Neuronal stem cell (in vitro differentiated cells): ENCODE data around the gene SLC25A53.

Source experiments
- DNase-seq: peaks from one replicate; pipeline ENCODE4 v3.0.0-alpha.2; 2013; ENCODE audit warnings: low spot score
- H2AFZ ChIP-seq: one replicate; pipeline ENCODE4 v1.6.1; 2013; ENCODE audit warnings: mild to moderate bottlenecking, low read length, inconsistent platforms
- H2AK5ac ChIP-seq: 2 replicates; pipeline ENCODE4 v1.6.1; 2013; ENCODE audit warnings: low read depth, mild to moderate bottlenecking, inconsistent platforms, low read length, moderate library complexity, mixed read lengths
- H2BK120ac ChIP-seq: 2 replicates; pipeline ENCODE4 v1.6.1; 2013; ENCODE audit warnings: low read depth, mild to moderate bottlenecking, inconsistent platforms, low read length, moderate library complexity, mixed read lengths
- H2BK12ac ChIP-seq: one replicate; pipeline ENCODE4 v1.6.1; 2013; ENCODE audit warnings: low read length, inconsistent platforms
- H2BK15ac ChIP-seq: 2 replicates; pipeline ENCODE4 v1.6.1; 2013; ENCODE audit warnings: mild to moderate bottlenecking, low read length, inconsistent platforms, mixed read lengths
- H2BK5ac ChIP-seq: one replicate; pipeline ENCODE4 v1.6.1; 2013; ENCODE audit warnings: inconsistent platforms, mild to moderate bottlenecking, low read length, moderate library complexity
- H3K14ac ChIP-seq: one replicate; pipeline ENCODE4 v1.6.1; 2013; ENCODE audit warnings: low read length, inconsistent platforms
- H3K18ac ChIP-seq: 2 replicates; pipeline ENCODE4 v1.6.1; 2013; ENCODE audit warnings: low read length, inconsistent platforms
- H3K23ac ChIP-seq: 2 replicates; pipeline ENCODE4 v1.6.1; 2013; ENCODE audit warnings: low read depth, mild to moderate bottlenecking, mixed read lengths, low read length, inconsistent platforms; ENCODE audit not compliant: poor library complexity
- H3K27ac ChIP-seq: replicated peaks from 3 replicates; pipeline ENCODE4 v1.5.1; 2013; ENCODE audit warnings: low read length, inconsistent platforms
- H3K27me3 ChIP-seq, 3 experiments: 2 replicates each; pipeline ENCODE4 v1.6.1; 2013; ENCODE audit warnings: low read length in 3 of 3, mild to moderate bottlenecking in 2 of 3, inconsistent platforms in 1 of 3, low read depth in 1 of 3, mixed read lengths in 1 of 3, moderate library complexity in 1 of 3; ENCODE audit not compliant: control insufficient read depth in 3 of 3, insufficient read depth in 3 of 3
- H3K36me3 ChIP-seq, 2 donors: replicated peaks in 1 of 2; 2 replicates each; pipeline ENCODE4 v1.6.1; 2013; ENCODE audit warnings: low read length in 2 of 2; ENCODE audit not compliant: control insufficient read depth in 2 of 2, insufficient read depth in 2 of 2
- H3K4ac ChIP-seq: 2 replicates; pipeline ENCODE4 v1.6.1; 2013; ENCODE audit warnings: inconsistent platforms, mild to moderate bottlenecking, low read length, moderate library complexity
- H3K4me1 ChIP-seq, 2 donors: 1 replicate in 1 of 2; 2 replicates in 1 of 2; pipeline ENCODE4 v1.6.1; 2013; ENCODE audit warnings: low read length in 2 of 2, low read depth in 1 of 2; ENCODE audit not compliant: control insufficient read depth in 2 of 2, insufficient read depth in 1 of 2
- H3K4me2 ChIP-seq: one replicate; pipeline ENCODE4 v1.6.1; 2013; ENCODE audit warnings: mild to moderate bottlenecking, low read length, inconsistent platforms; ENCODE audit not compliant: insufficient read depth, poor library complexity, severe bottlenecking
- H3K4me3 ChIP-seq, 2 donors: 2 replicates each; pipeline ENCODE4 v1.5.1; 2013; ENCODE audit warnings: low read length in 2 of 2, mild to moderate bottlenecking in 2 of 2, inconsistent platforms in 1 of 2, moderate library complexity in 1 of 2
- H3K79me1 ChIP-seq: one replicate; pipeline ENCODE4 v1.6.1; 2013; ENCODE audit warnings: low read depth, mild to moderate bottlenecking, inconsistent platforms, low read length, moderate library complexity
- H3K9ac ChIP-seq: one replicate; pipeline ENCODE4 v1.6.1; 2013; ENCODE audit warnings: mild to moderate bottlenecking, low read depth, low read length, inconsistent platforms; ENCODE audit not compliant: poor library complexity
- H3K9me3 ChIP-seq, 2 donors: replicated peaks in 1 of 2; 2 replicates each; pipeline versions ENCODE3 to v1.6.1; 2013; ENCODE audit warnings: low read length in 2 of 2, mild to moderate bottlenecking in 2 of 2, inconsistent platforms in 1 of 2, low read depth in 1 of 2, mixed read lengths in 1 of 2, moderate library complexity in 1 of 2; ENCODE audit not compliant: control insufficient read depth in 2 of 2, insufficient read depth in 1 of 2
- H4K8ac ChIP-seq: one replicate; pipeline ENCODE4 v1.6.1; 2013; ENCODE audit warnings: low read depth, mild to moderate bottlenecking, inconsistent platforms, low read length, moderate library complexity
- H4K91ac ChIP-seq: one replicate; pipeline ENCODE4 v1.6.1; 2013; ENCODE audit warnings: low read length, low read depth, mild to moderate bottlenecking, inconsistent platforms; ENCODE audit not compliant: poor library complexity
- WGBS, 2 donors: extraction: QIAGEN DNeasy Blood & Tissue Kit; methylation state at CpG; one replicate each; pipeline ENCODE4 v1.1.7; 2013; ENCODE audit warnings: missing lambda C conversion rate in 2 of 2, mixed read lengths in 1 of 2; ENCODE audit not compliant: insufficient read length in 2 of 2, insufficient replicate concordance in 1 of 2; ENCODE audit errors: extremely low coverage in 2 of 2; 5-methylcytosine and 5-hydroxymethylcytosine counted together

The SLC25A53 gene

GRCh38 chrX:104098151-104098808, 58.5 kb downstream of the SLC25A53 start:
- no peak overlapping the region for H3K27ac ChIP-seq
- H2AFZ ChIP-seq = no peak overlapping the region
- H3K79me1 ChIP-seq = no peaks in the 10 kb centered on the region
- no peak overlapping the region for H3K18ac ChIP-seq
- peak; percentile 42 for DNase-seq
- no peaks in the 10 kb centered on the region for H3K36me3 ChIP-seq
- H3K9ac ChIP-seq = no peak overlapping the region
- H2AK5ac ChIP-seq = no peak overlapping the region
- no peak overlapping the region for H3K23ac ChIP-seq
- no peak overlapping the region for H4K91ac ChIP-seq
- WGBS, 2 donors = no CpG with 5 or more reads among the region's 4 CpGs
- no peak overlapping the region for H4K8ac ChIP-seq
- H2BK5ac ChIP-seq = no peak overlapping the region
- no peaks in the 10 kb centered on the region for H3K4me1 ChIP-seq
- no peak overlapping the region for H2BK12ac ChIP-seq
- H3K4ac ChIP-seq = no peak overlapping the region
- H2BK120ac ChIP-seq = no peak overlapping the region
- no peaks in the 10 kb centered on the region for H3K9me3 ChIP-seq
- no peak overlapping the region for H2BK15ac ChIP-seq
- H3K4me3 ChIP-seq = no peak overlapping the region
- no peak overlapping the region for H3K4me2 ChIP-seq
- H3K27me3 ChIP-seq = no peaks in the 10 kb centered on the region
- no peak overlapping the region for H3K14ac ChIP-seq

DNA sequence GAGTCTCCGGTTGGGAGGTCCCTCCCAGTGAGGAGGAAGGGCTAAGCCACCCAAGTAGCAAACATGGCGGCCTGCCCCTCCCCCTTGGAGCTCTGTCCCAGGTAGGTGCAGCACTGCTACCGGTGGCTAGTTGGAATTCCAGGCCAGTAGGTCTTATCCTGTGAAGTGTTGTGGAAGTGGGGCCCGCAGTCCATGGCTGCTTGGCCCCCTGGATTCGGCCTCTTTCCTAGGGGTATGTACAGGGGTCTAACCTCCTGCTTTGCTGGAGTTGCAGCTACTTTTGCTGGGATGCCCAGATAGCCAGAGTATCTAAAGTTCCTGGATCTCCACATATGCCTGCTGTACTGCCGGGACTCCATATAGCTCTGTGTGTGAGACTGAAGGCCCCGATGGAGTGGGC, 70.9 kb downstream of the SLC25A53 start:
- Histone ChIP-seq H4K91ac (no peak overlapping the region), H3K4me3 (no peak overlapping the region), H3K36me3 (no peaks in the 10 kb centered on the region), H3K9me3 (no peaks in the 10 kb centered on the region), H3K14ac (no peak overlapping the region), H2BK120ac (no peak overlapping the region), H3K9ac (no peak overlapping the region), H2AFZ (no peak overlapping the region), H3K4ac (no peak overlapping the region), H3K4me1 (no peaks in the 10 kb centered on the region), H4K8ac (no peak overlapping the region), H3K18ac (no peak overlapping the region), H3K4me2 (no peak overlapping the region), H2BK5ac (no peak overlapping the region), H3K27me3 (peaks cover 0 to 7% (median 0%) of the 10 kb centered on the region in 3 experiments), H3K23ac (no peak overlapping the region), H3K79me1 (no peaks in the 10 kb centered on the region), H2BK12ac (no peak overlapping the region), H2BK15ac (no peak overlapping the region), H2AK5ac (no peak overlapping the region), H3K27ac (no peak overlapping the region)
- no peak for DNase-seq
- WGBS, 2 donors = no CpG with 5 or more reads among the region's 7 CpGs

GRCh38 chrX:104085477-104085876, 71.3 kb downstream of the SLC25A53 start:
- Histone ChIP-seq H2BK120ac (no peak overlapping the region), H3K27ac (no peak overlapping the region), H4K91ac (no peak overlapping the region), H3K36me3 (no peaks in the 10 kb centered on the region), H3K18ac (no peak overlapping the region), H3K14ac (no peak overlapping the region), H3K9ac (no peak overlapping the region), H3K4ac (no peak overlapping the region), H4K8ac (no peak overlapping the region), H2BK15ac (no peak overlapping the region), H3K4me3 (no peak overlapping the region), H3K79me1 (no peaks in the 10 kb centered on the region), H2BK12ac (no peak overlapping the region), H3K9me3 (no peaks in the 10 kb centered on the region), H2AK5ac (no peak overlapping the region), H3K4me1 (no peaks in the 10 kb centered on the region), H3K4me2 (no peak overlapping the region), H3K27me3 (peaks cover 0 to 7% (median 0%) of the 10 kb centered on the region in 3 experiments), H2BK5ac (no peak overlapping the region), H3K23ac (no peak overlapping the region), H2AFZ (no peak overlapping the region)
- no peak for DNase-seq
- no CpG with 5 or more reads among the region's 7 CpGs for WGBS, 2 donors

- H3K36me3 ChIP-seq = no peaks in the 10 kb centered on the region
- no peaks in the 10 kb centered on the region for H3K79me1 ChIP-seq
- no peak overlapping the region for H3K4me3 ChIP-seq
- no peaks in the 10 kb centered on the region for H3K9me3 ChIP-seq
- no peak overlapping the region for H2BK12ac ChIP-seq
- H3K27ac ChIP-seq = no peak overlapping the region
- H3K18ac ChIP-seq = no peak overlapping the region
- H2BK120ac ChIP-seq = no peak overlapping the region
- H3K27me3 ChIP-seq = peaks cover 0 to 5% (median 0%) of the 10 kb centered on the region in 3 experiments
- no peak for DNase-seq
- WGBS, 2 donors = no CpG with 5 or more reads among the region's 5 CpGs
- H3K23ac ChIP-seq = no peak overlapping the region
- no peak overlapping the region for H2AK5ac ChIP-seq
- H3K4me1 ChIP-seq = no peaks in the 10 kb centered on the region
- no peak overlapping the region for H4K8ac ChIP-seq
- no peak overlapping the region for H3K4ac ChIP-seq
- no peak overlapping the region for H2BK15ac ChIP-seq
- H3K4me2 ChIP-seq = no peak overlapping the region
- H3K14ac ChIP-seq = no peak overlapping the region
- no peak overlapping the region for H3K9ac ChIP-seq
- no peak overlapping the region for H4K91ac ChIP-seq
- H2AFZ ChIP-seq = no peak overlapping the region
- no peak overlapping the region for H2BK5ac ChIP-seq
These were observed 72.1 kb downstream of the SLC25A53 start for GRCh38 chrX:104084534-104085277.
